H1 (cell line): Measurements from ENCODE around the gene SCARF1. TPM values are rescaled to one million over a fixed set of nuclear protein-coding genes. Genes with fewer than 3 reads are reported as not detected.

ENCODE experiments used
- CTCF ChIA-PET: fragments of 300-600 bp; sonication (Branson Sonifier 250); formaldehyde crosslinking; loops from one replicate; lab custom pipeline; 2021; ENCODE audit not compliant: partially characterized antibody; lab: Charles Lee
- POLR2A ChIA-PET: fragments of 300-600 bp; sonication (Branson Sonifier 250); formaldehyde crosslinking; loops from one replicate; lab custom pipeline; 2021; ENCODE audit warnings: inconsistent platforms; ENCODE audit not compliant: partially characterized antibody; lab: Charles Lee
- DNase-seq, 2 experiments: peaks; one replicate each; pipeline versions ENCODE4 v3.0.0 to v3.0.0-alpha.2; 2010 to 2022; ENCODE audit warnings: low spot score in 2 of 2, low read depth in 1 of 2, mixed read lengths in 1 of 2
- FAIRE-seq: peaks from 2 replicates; lab custom pipeline; 2011; peaks lifted over from hg19 to GRCh38; lab: Jason Lieb, UNC
- H2AFZ ChIP-seq: 2 replicates; pipeline ENCODE4 v1.8.1; 2012; ENCODE audit warnings: low read length, inconsistent platforms
- H2AK5ac ChIP-seq: 2 replicates; pipeline ENCODE4 v1.6.1; 2013; ENCODE audit warnings: low read depth, low read length
- H2BK120ac ChIP-seq: replicated peaks from 2 replicates; pipeline ENCODE3; 2013; ENCODE audit warnings: low read depth, low read length, inconsistent platforms
- H2BK12ac ChIP-seq: 2 replicates; pipeline ENCODE4 v1.6.1; 2013; ENCODE audit warnings: low read depth, low read length
- H2BK15ac ChIP-seq: 2 replicates; pipeline ENCODE4 v1.6.1; 2013; ENCODE audit warnings: low read length
- H2BK20ac ChIP-seq: 2 replicates; pipeline ENCODE4 v1.6.1; 2013; ENCODE audit warnings: low read length
- H2BK5ac ChIP-seq: 2 replicates; pipeline ENCODE4 v1.6.1; 2013; ENCODE audit warnings: low read depth, low read length
- H3K14ac ChIP-seq: 2 replicates; pipeline ENCODE4 v1.6.1; 2013; ENCODE audit warnings: inconsistent platforms; ENCODE audit not compliant: insufficient read length
- H3K18ac ChIP-seq: 2 replicates; pipeline ENCODE4 v1.6.1; 2013; ENCODE audit warnings: low read length; ENCODE audit errors: extremely low read depth
- H3K23ac ChIP-seq: 2 replicates; pipeline ENCODE4 v1.6.1; 2013; ENCODE audit warnings: inconsistent platforms; ENCODE audit not compliant: insufficient read length
- H3K23me2 ChIP-seq: 2 replicates; pipeline ENCODE4 v1.6.1; 2013; ENCODE audit warnings: low read depth, low read length
- H3K27ac ChIP-seq: 2 replicates; pipeline ENCODE4 v1.6.1; 2011; ENCODE audit warnings: low read depth, low read length, inconsistent platforms
- H3K27me3 ChIP-seq, 4 experiments: replicated peaks in 1 of 4; 1 replicate in 1 of 4; 2 replicates in 3 of 4; pipeline versions ENCODE4 v1.6.1 to v1.8.1; 2011 to 2013; ENCODE audit warnings: low read length in 3 of 4, mild to moderate bottlenecking in 3 of 4, inconsistent platforms in 2 of 4, mixed read lengths in 2 of 4, moderate library complexity in 1 of 4; ENCODE audit not compliant: control insufficient read depth in 3 of 4, insufficient read depth in 3 of 4; ENCODE audit errors: extremely low read depth in 1 of 4
- H3K36me3 ChIP-seq, 4 experiments: 2 replicates each; pipeline versions ENCODE4 v1.6.1 to v1.8.1; 2011 to 2013; ENCODE audit warnings: mild to moderate bottlenecking in 4 of 4, low read length in 3 of 4, moderate library complexity in 2 of 4, control low read depth in 1 of 4, inconsistent platforms in 1 of 4; ENCODE audit not compliant: insufficient read depth in 4 of 4, control insufficient read depth in 2 of 4
- H3K4ac ChIP-seq: replicated peaks from 2 replicates; pipeline ENCODE3; 2013; ENCODE audit warnings: low read length, low read depth, mixed read lengths, inconsistent platforms; ENCODE audit not compliant: insufficient read length
- H3K4me1 ChIP-seq, 4 experiments: replicated peaks in 1 of 4; 1 replicate in 1 of 4; 2 replicates in 3 of 4; pipeline versions ENCODE4 v1.6.1 to v1.8.1; 2011 to 2013; ENCODE audit warnings: low read length in 3 of 4, inconsistent platforms in 2 of 4, mixed read lengths in 1 of 4; ENCODE audit not compliant: insufficient read depth in 4 of 4, control insufficient read depth in 3 of 4
- H3K4me2 ChIP-seq, 2 experiments: 2 replicates each; pipeline versions ENCODE4 v1.6.1 to v1.8.1; 2011 to 2013; ENCODE audit warnings: low read depth in 2 of 2, low read length in 2 of 2, control low read depth in 1 of 2, inconsistent platforms in 1 of 2, mild to moderate bottlenecking in 1 of 2; ENCODE audit not compliant: insufficient read depth in 1 of 2
- H3K4me3 ChIP-seq, 4 experiments: fragments of 200-600, 300-600 bp in 1 of 4; sonication (generic), shearing (Covaris generic), sonication (Bioruptor Twin) in 1 of 4; 2 replicates each; pipeline versions ENCODE4 v1.5.1 to v1.8.1; 2011 to 2016; ENCODE audit warnings: low read length in 4 of 4, low read depth in 3 of 4, control low read depth in 2 of 4, inconsistent platforms in 2 of 4, mild to moderate bottlenecking in 2 of 4, mixed read lengths in 1 of 4, moderate library complexity in 1 of 4; ENCODE audit not compliant: insufficient read depth in 2 of 4; ENCODE audit errors: extremely low read depth in 1 of 4
- H3K56ac ChIP-seq: replicated peaks from 2 replicates; pipeline ENCODE3; 2013; ENCODE audit warnings: low read depth, mild to moderate bottlenecking, mixed read lengths, low read length, inconsistent platforms; ENCODE audit not compliant: insufficient read length
- H3K79me1 ChIP-seq: 2 replicates; pipeline ENCODE4 v1.6.1; 2013; ENCODE audit warnings: low read depth, low read length, control low read depth
- H3K79me2 ChIP-seq, 2 experiments: 2 replicates each; pipeline versions ENCODE4 v1.6.1 to v1.8.1; 2012 to 2013; ENCODE audit warnings: low read length in 2 of 2, mild to moderate bottlenecking in 2 of 2, inconsistent platforms in 1 of 2; ENCODE audit not compliant: insufficient read depth in 2 of 2, control insufficient read depth in 1 of 2
- H3K9ac ChIP-seq, 4 experiments: replicated peaks in 1 of 4; 1 replicate in 1 of 4; 2 replicates in 3 of 4; pipeline versions ENCODE4 v1.6.1 to v1.8.1; 2011 to 2013; ENCODE audit warnings: low read depth in 3 of 4, low read length in 3 of 4, control low read depth in 2 of 4, mild to moderate bottlenecking in 2 of 4, moderate library complexity in 2 of 4, inconsistent platforms in 1 of 4; ENCODE audit errors: extremely low read depth in 1 of 4
- H3K9me3 ChIP-seq, 2 experiments: 2 replicates each; pipeline versions ENCODE4 v1.6.1 to v1.8.1; 2012 to 2013; ENCODE audit warnings: mild to moderate bottlenecking in 2 of 2, moderate library complexity in 2 of 2, control low read depth in 1 of 2, inconsistent platforms in 1 of 2, low read depth in 1 of 2, low read length in 1 of 2, mixed read lengths in 1 of 2; ENCODE audit not compliant: insufficient read depth in 2 of 2
- H4K20me1 ChIP-seq, 2 experiments: replicated peaks in 1 of 2; 2 replicates each; pipeline versions ENCODE3 to v1.8.1; 2011 to 2013; ENCODE audit warnings: inconsistent platforms in 2 of 2, low read length in 2 of 2, mild to moderate bottlenecking in 1 of 2; ENCODE audit not compliant: insufficient read depth in 2 of 2, control insufficient read depth in 1 of 2
- H4K5ac ChIP-seq: 2 replicates; pipeline ENCODE4 v1.6.1; 2013; ENCODE audit warnings: low read length, low read depth, mixed read lengths, inconsistent platforms; ENCODE audit not compliant: insufficient read length
- H4K8ac ChIP-seq: 2 replicates; pipeline ENCODE4 v1.8.0; 2013; ENCODE audit warnings: mild to moderate bottlenecking, moderate library complexity, low read length, inconsistent platforms; ENCODE audit not compliant: insufficient read depth; ENCODE audit errors: extremely low read depth
- H4K91ac ChIP-seq: replicated peaks from 2 replicates; pipeline ENCODE3; 2013; ENCODE audit warnings: low read length, mixed read lengths, inconsistent platforms; ENCODE audit not compliant: insufficient read length
- CBX5 ChIP-seq: fragments of 300-800, 300-1000 bp; sonication (generic); IDR thresholded peaks from 2 replicates; pipeline ENCODE4 v1.7.1; 2016; ENCODE audit warnings: antibody characterized with exemption, low read length, low read depth
- CREB1 ChIP-seq: IDR thresholded peaks from 2 replicates; pipeline ENCODE4 v1.6.1; 2012; ENCODE audit warnings: inconsistent platforms
- CTBP2 ChIP-seq: IDR thresholded peaks from 2 replicates; pipeline ENCODE4 v1.7.0; 2011; ENCODE audit warnings: borderline replicate concordance, mild to moderate bottlenecking, moderate library complexity, mixed read lengths, low read length; ENCODE audit not compliant: insufficient read depth, insufficient read length
- EP300 ChIP-seq, 2 experiments: IDR thresholded peaks; 1 replicate in 1 of 2; 2 replicates in 1 of 2; pipeline ENCODE4 v1.6.1; 2011 to 2012; ENCODE audit warnings: low read depth in 2 of 2, low read length in 2 of 2, mild to moderate bottlenecking in 2 of 2, borderline replicate concordance in 1 of 2, inconsistent platforms in 1 of 2, moderate library complexity in 1 of 2
- HDAC6 ChIP-seq: IDR thresholded peaks from one replicate; pipeline ENCODE4 v1.7.1; 2012; ENCODE audit warnings: low read depth, mild to moderate bottlenecking, inconsistent platforms, low read length, moderate library complexity
- PHF8 ChIP-seq: fragments of 200-600 bp; sonication (generic); conservative IDR thresholded peaks from 2 replicates; pipeline ENCODE4 v1.7.1; 2012; ENCODE audit warnings: low read depth, mild to moderate bottlenecking, inconsistent platforms, low read length, moderate library complexity
- SIRT6 ChIP-seq: IDR thresholded peaks from one replicate; pipeline ENCODE4 v1.7.1; 2012; ENCODE audit warnings: low read length, inconsistent platforms
- TAF7 ChIP-seq: optimal IDR thresholded peaks from 2 replicates; pipeline ENCODE3; 2011; ENCODE audit warnings: low read depth, mild to moderate bottlenecking, inconsistent platforms, low read length, moderate library complexity, borderline replicate concordance
- YY1 ChIP-seq: IDR thresholded peaks from 2 replicates; pipeline ENCODE4 v1.6.1; 2011; ENCODE audit warnings: low read depth, mild to moderate bottlenecking, low read length
- WGBS, 2 experiments: shearing (Covaris generic) in 1 of 2; methylation state at CpG; one replicate each; pipeline versions ENCODE4 v1.1.6 to v1.1.7; 2013 to 2015; ENCODE audit warnings: low lambda C conversion rate in 2 of 2, mixed read lengths in 2 of 2, inconsistent platforms in 1 of 2, low coverage in 1 of 2, missing lambda C conversion rate in 1 of 2; ENCODE audit not compliant: insufficient replicate concordance in 2 of 2, insufficient coverage in 1 of 2, insufficient read length in 1 of 2; ENCODE audit errors: extremely low coverage in 1 of 2, missing lambda C conversion rate in 1 of 2; 5-methylcytosine and 5-hydroxymethylcytosine counted together
- polyA plus RNA-seq, 7 experiments: library from polyadenylated mRNA; depleted of rRNA in 3 of 7; stranded (reverse) in 5 of 7; unstranded in 2 of 7; fragments of >200 nt in 5 of 7; fragments of 200-250 nt in 2 of 7; gene quantifications; 1 replicate in 5 of 7; 2 replicates in 1 of 7; 4 replicates in 1 of 7; pipeline versions ENCODE4 v1.2.1 to v1.2.3, GENCODE V29; 2011 to 2013; ENCODE audit warnings: missing spikeins in 2 of 7, mixed read lengths in 2 of 7
- total RNA-seq: library from RNA; stranded (reverse); fragmentation: NEBNext Ultra II Directional; extraction: Animal tissue kit (Norgen Biotek cat#: 25700); gene quantifications from 2 replicates; pipeline ENCODE4 v1.2.1, GENCODE V29; 2021
- TF ChIP-seq, protein P1 (sequence below): IDR thresholded peaks from 2 replicates; pipeline ENCODE4 v1.6.1; 2012; ENCODE audit warnings: inconsistent platforms

SCARF1 gene
- total and polyA plus RNA-seq, 2 of the 8 experiments (the other 6 are each of a cell fraction or from before 2014, with no cell fraction given) = 1.1 to 1.6 TPM

DNA sequence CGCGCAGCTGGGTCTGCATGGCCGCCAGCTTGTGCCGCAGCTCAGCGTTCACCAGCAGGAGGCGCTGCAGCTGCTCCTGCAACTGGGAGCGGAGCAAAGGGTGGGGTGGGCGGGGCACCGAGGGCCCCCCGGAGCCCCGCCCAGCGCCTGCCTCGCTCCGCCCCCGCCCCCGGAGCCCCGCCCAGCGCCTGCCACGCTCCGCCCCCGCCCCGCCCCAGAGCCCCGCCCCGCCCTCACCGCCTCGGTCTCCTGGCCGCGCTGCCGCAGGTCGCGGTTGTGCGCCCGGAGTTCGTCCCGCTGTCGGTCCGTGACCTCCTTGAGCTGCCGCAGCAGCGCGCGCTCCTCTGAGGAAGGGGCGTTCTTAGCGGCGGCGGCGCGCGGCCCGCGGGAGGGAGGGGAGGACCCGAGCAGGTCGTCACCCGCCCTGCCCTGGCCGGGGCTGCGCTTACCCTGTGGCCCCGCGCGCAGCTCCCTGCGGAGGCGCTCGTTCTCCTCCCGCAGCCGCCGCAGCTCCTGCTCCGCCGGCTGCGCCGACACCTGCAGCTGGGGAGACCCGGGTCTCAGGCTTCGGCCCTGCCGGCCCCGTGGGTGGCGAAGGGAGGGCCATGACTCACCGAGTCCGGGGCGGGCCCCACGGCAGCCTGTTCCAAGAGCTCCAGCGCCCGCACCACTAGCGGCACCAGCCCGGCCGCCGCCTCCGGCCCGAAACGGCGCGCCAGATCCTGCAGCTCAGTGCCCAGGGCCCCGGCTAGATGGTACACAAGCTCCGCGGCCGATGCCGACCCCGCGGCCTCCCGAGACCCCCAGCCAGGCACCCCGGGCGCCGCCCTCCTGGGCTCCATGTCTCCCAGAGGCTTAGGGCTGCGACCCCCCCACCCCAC lies 3.7 kb upstream of the SCARF1 start:
- Histone ChIP-seq H3K27me3 (peaks cover 0 to 11% (median 4%) of the 10 kb centered on the region in 4 experiments; a peak in 4 of 7 replicates), H3K23ac (no peak overlapping the region), H3K9me3 (no peaks in the 10 kb centered on the region), H3K36me3 (peaks cover 29 to 37% (median 35%) of the 10 kb centered on the region in 4 experiments), H3K27ac (no peak overlapping the region), H3K23me2 (peaks cover 7% of the 10 kb centered on the region; the same call in 1 of the 2 replicates), H3K9ac (no peak overlapping the region), H3K79me2 (no peaks in the 10 kb centered on the region), H4K5ac (no peak overlapping the region), H3K56ac (no peak overlapping the region), H4K20me1 (peaks cover 15 to 24% of the 10 kb centered on the region in 2 experiments), H3K14ac (no peak overlapping the region), H2AK5ac (no peak overlapping the region), H3K79me1 (no peaks in the 10 kb centered on the region), H3K4me3 (peak overlapping the region; percentile 26 to 77 (median 59)), H3K4ac (no peak overlapping the region), H4K91ac (no peak overlapping the region), H2BK20ac (no peak overlapping the region), H4K8ac (0 out of 2 replicates have a peak overlapping the region, but pooled peaks have one; percentile 16), H2BK5ac (no peak overlapping the region), H2BK120ac (no peak overlapping the region), H3K4me1 (peaks cover 0 to 33% (median 22%) of the 10 kb centered on the region in 4 experiments; a peak in 6 of 7 replicates), H2BK12ac (no peak overlapping the region), H3K4me2 (peak overlapping the region; percentile 92 to 94), H2BK15ac (no peak overlapping the region), H2AFZ (peak overlapping the region; percentile 6; the same call in 1 of the 2 replicates), H3K18ac (no peak overlapping the region)
- FAIRE-seq (no peak), DNase-seq (peak in 1 of 2 experiments; percentile 96)
- ChIA-PET POLR2A (interaction anchor here (0.9 to 6.5 kb wide), 9 partner anchors 14 to 133 kb away, joined by 3 to 65 read pairs (median 6); partner anchors contain the start of genes INPP5K, SERPINF1 and SLC43A2), CTCF (interaction anchor here (0.8 to 3.0 kb wide), 23 partner anchors 9 to 1279 kb away, joined by 3 to 18 read pairs (median 5); no protein-coding TSS in a partner anchor)
- 5% methylated on average over 17 of the region's 100 CpGs; no CpG with 5 or more reads in 1 of the 2 experiments for WGBS, 2 experiments
- no peak for TF ChIP-seq CTBP2
- no peak; a peak in 1 of 3 replicates for TF ChIP-seq EP300 (IDR thresholded peaks at IDR 0.05; ENCODE audit: borderline replicate concordance in 1 of 2, low read depth in 2 of 2, low read length in 2 of 2)
- TF ChIP-seq, protein P1, sequence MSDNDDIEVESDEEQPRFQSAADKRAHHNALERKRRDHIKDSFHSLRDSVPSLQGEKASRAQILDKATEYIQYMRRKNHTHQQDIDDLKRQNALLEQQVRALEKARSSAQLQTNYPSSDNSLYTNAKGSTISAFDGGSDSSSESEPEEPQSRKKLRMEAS = peak; percentile 50
- TF ChIP-seq PHF8 = peak; percentile 36; the same call in 1 of the 2 replicates
- TF ChIP-seq SIRT6 = no peak
- 0 out of 2 replicates have a peak, but pooled peaks have one; percentile 23 for TF ChIP-seq CREB1
- TF ChIP-seq CBX5 = no peak
- no peak for TF ChIP-seq HDAC6
- peak; percentile 91 for TF ChIP-seq YY1
- peak; percentile 65 for TF ChIP-seq TAF7
